Measurements from ENCODE around the gene MDFI. TPM values are rescaled to one million over a fixed set of nuclear protein-coding genes. Genes with fewer than 3 reads are reported as not detected.

The MDFI gene
- total RNA-seq, 1 experiment from 2014 or later: 86.2 TPM

GRCh38 chr6:41638935-41639808 is 904 bp downstream of the MDFI start (continued):
- no peak for TF ChIP-seq ZBTB21 (CRISPR knock-in tag; IDR thresholded peaks at IDR 0.05; ENCODE audit: borderline replicate concordance)
- 0 out of 2 replicates have a peak, but pooled peaks have one; percentile 18 for TF ChIP-seq ZNF512 (CRISPR knock-in tag; IDR thresholded peaks at IDR 0.05; ENCODE audit: borderline replicate concordance)
- no peak for TF ChIP-seq MLX (CRISPR knock-in tag; IDR thresholded peaks at IDR 0.05)

DNA sequence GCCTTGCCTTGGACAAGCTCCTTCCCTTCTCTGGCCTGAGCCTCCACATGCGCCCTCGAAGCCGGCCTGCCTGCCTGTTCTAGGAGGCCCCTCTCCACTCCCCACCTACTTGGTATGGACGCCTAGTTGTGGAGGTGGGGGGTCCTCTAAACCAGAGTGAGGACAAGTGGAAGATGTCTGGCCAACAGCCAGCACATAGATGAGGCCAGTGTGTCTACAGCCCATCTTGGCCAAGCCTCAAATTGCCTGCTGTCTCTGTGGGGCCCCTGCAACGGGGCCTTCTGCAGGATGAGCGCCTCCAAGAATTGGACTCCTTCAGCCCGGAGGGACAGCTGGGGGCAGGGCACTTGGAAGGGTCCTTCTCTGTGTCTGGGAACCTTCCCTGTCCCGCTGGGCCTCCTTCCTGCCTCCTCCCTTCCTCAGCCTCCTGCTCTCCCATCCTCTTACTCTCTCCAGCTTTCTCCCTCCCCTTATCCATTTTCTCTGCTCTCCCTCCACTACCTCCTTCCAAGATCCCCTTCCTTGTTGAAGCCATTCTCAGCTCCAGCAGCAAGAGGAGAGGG is 1.6 kb downstream of the MDFI start:
- Mint-ChIP-seq H3K4me3 (peak overlapping the region; percentile 87), H3K27me3 (ENCODE audit: low read depth) (peaks cover 41% of the 10 kb centered on the region), H3K4me1 (peaks cover 71% of the 10 kb centered on the region), H3K9me3 (no peaks in the 10 kb centered on the region), H3K27ac (0 out of 2 replicates have a peak overlapping the region, but pooled peaks have one; percentile 2), H3K36me3 (peaks cover 16% of the 10 kb centered on the region)
- TF ChIP-seq NR2C2 (CRISPR knock-in tag; IDR thresholded peaks at IDR 0.05) (no peak), RELA (CRISPR knock-in tag; IDR thresholded peaks at IDR 0.05; ENCODE audit: borderline replicate concordance) (no peak), ZNF121 (CRISPR knock-in tag; IDR thresholded peaks at IDR 0.05) (0 out of 2 replicates have a peak, but pooled peaks have one; percentile 16), CREM (CRISPR knock-in tag; IDR thresholded peaks at IDR 0.05) (no peak), NFATC4 (CRISPR knock-in tag; IDR thresholded peaks at IDR 0.05) (no peak)
- TF ChIP-seq, protein P1, sequence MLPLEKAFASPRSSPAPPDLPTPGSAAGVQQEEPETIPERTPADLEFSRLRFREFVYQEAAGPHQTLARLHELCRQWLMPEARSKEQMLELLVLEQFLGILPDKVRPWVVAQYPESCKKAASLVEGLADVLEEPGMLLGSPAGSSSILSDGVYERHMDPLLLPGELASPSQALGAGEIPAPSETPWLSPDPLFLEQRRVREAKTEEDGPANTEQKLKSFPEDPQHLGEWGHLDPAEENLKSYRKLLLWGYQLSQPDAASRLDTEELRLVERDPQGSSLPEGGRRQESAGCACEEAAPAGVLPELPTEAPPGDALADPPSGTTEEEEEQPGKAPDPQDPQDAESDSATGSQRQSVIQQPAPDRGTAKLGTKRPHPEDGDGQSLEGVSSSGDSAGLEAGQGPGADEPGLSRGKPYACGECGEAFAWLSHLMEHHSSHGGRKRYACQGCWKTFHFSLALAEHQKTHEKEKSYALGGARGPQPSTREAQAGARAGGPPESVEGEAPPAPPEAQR (CRISPR knock-in tag; IDR thresholded peaks at IDR 0.05): no peak
- ChIA-PET POLR2A (interaction anchor here (0.6 to 0.8 kb wide), 2 partner anchors 12 to 17 kb away, joined by 3 to 8 read pairs; no protein-coding TSS in a partner anchor), CTCF (interaction anchor here (1.0 to 2.9 kb wide), 5 partner anchors 38 to 272 kb away, joined by 3 to 23 read pairs (median 4); no protein-coding TSS in a partner anchor)
- DNase-seq (ENCODE audit: low spot score) (no peak), ATAC-seq (peak; percentile 2; the same call in 1 of the 2 replicates)

DNA sequence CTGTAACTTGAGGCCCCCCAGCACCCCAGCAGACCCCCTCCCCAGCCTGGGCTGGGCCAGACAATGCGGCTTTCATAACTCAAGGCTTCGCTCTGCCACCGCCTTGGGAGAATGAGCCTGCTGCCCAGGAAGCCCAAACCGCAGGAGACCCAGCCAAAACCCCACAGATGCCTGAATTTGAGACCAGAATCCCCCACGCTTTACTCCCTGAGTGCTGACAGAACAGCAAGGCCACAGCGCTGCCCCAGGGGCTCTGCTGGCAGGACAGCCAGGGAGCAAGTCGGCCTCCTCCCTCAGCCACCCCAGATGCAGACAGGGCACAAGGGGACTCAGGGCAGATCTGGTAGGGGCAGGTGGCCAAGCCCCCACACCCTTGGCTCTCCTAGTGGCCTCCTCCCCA is 2.2 kb downstream of the MDFI start:
- Mint-ChIP-seq H3K27ac (no peak overlapping the region), H3K4me1 (peaks cover 71% of the 10 kb centered on the region), H3K4me3 (peak overlapping the region; percentile 87), H3K9me3 (no peaks in the 10 kb centered on the region), H3K36me3 (peaks cover 16% of the 10 kb centered on the region), H3K27me3 (ENCODE audit: low read depth) (peaks cover 35% of the 10 kb centered on the region)
- DNase-seq (ENCODE audit: low spot score): no peak
- ATAC-seq: no peak
- ChIA-PET CTCF (interaction anchor here (2.9 kb wide), 1 partner anchor 38 kb away, joined by 23 read pairs; no protein-coding TSS in a partner anchor), POLR2A (interaction anchor here (0.8 kb wide), 1 partner anchor 11 kb away, joined by 3 read pairs; no protein-coding TSS in a partner anchor)
- TF ChIP-seq OVOL2 (CRISPR knock-in tag; IDR thresholded peaks at IDR 0.05; ENCODE audit: borderline replicate concordance) (no peak), SP1 (CRISPR knock-in tag; conservative IDR thresholded peaks at IDR 0.05) (0 out of 2 replicates have a peak, but pooled peaks have one; percentile 15)

DNA sequence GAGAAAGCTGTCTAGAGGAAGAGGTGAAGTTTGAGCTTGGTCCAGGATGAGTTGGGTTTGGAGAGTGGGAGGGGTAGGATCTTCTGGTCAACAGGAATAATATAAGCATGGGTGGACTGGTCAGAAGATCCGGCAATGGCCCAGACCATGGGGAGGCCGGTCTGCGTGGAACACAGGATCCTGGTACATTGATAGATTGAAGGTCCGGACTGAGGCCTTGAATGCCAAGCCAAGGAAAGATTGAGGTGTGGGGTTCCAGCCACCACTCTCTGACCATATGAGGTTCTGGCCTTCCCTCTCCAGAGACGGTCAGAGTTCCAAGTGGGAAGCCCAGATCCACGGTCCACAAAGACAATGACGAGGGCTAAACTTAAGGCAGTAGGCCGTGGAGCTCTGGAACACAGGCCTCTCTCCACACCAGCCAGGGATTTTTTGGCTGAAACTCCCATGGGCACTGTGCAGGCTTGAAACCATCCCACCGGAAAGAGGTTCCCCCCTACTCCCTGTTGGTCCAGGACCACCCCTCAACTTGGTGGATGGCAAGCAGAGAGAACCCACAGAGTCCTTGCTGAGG is 3.2 kb downstream of the MDFI start:
- peaks cover 25% of the 10 kb centered on the region for H3K27me3 Mint-ChIP-seq (ENCODE audit: low read depth)
- peaks cover 74% of the 10 kb centered on the region for H3K4me1 Mint-ChIP-seq
- DNase-seq (ENCODE audit: low spot score) (no peak), ATAC-seq (no peak)
- ChIA-PET POLR2A (no interaction called here), CTCF (no interaction called here)
- peaks cover 20% of the 10 kb centered on the region for H3K36me3 Mint-ChIP-seq
- no peak overlapping the region for H3K27ac Mint-ChIP-seq
- H3K9me3 Mint-ChIP-seq: no peaks in the 10 kb centered on the region
- 0 out of 2 replicates have a peak overlapping the region, but pooled peaks have one; percentile 10 for H3K4me3 Mint-ChIP-seq
- no peak for TF ChIP-seq FOXJ3 (CRISPR knock-in tag; IDR thresholded peaks at IDR 0.05; ENCODE audit: borderline replicate concordance)
- TF ChIP-seq ARID4B (CRISPR knock-in tag; IDR thresholded peaks at IDR 0.05; ENCODE audit: borderline replicate concordance): no peak
- TF ChIP-seq, protein P2, sequence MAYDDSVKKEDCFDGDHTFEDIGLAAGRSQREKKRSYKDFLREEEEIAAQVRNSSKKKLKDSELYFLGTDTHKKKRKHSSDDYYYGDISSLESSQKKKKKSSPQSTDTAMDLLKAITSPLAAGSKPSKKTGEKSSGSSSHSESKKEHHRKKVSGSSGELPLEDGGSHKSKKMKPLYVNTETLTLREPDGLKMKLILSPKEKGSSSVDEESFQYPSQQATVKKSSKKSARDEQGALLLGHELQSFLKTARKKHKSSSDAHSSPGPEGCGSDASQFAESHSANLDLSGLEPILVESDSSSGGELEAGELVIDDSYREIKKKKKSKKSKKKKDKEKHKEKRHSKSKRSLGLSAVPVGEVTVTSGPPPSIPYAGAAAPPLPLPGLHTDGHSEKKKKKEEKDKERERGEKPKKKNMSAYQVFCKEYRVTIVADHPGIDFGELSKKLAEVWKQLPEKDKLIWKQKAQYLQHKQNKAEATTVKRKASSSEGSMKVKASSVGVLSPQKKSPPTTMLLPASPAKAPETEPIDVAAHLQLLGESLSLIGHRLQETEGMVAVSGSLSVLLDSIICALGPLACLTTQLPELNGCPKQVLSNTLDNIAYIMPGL (CRISPR knock-in tag; IDR thresholded peaks at IDR 0.05): no peak
- no peak for TF ChIP-seq TEAD4 (CRISPR knock-in tag; IDR thresholded peaks at IDR 0.05)
- TF ChIP-seq TEAD1 (CRISPR knock-in tag; IDR thresholded peaks at IDR 0.05): no peak
- TF ChIP-seq CBFB (CRISPR knock-in tag; IDR thresholded peaks at IDR 0.05; ENCODE audit: low read depth): no peak
